Inferior parietal cortex (tissue), 1 donor: Measurements from ENCODE around the gene DPF3.

Source experiments
- DNase-seq: peaks from one replicate; pipeline ENCODE4 v3.0.0-alpha.2; 2016; ENCODE audit errors: extremely low spot score

The DPF3 gene

DNA sequence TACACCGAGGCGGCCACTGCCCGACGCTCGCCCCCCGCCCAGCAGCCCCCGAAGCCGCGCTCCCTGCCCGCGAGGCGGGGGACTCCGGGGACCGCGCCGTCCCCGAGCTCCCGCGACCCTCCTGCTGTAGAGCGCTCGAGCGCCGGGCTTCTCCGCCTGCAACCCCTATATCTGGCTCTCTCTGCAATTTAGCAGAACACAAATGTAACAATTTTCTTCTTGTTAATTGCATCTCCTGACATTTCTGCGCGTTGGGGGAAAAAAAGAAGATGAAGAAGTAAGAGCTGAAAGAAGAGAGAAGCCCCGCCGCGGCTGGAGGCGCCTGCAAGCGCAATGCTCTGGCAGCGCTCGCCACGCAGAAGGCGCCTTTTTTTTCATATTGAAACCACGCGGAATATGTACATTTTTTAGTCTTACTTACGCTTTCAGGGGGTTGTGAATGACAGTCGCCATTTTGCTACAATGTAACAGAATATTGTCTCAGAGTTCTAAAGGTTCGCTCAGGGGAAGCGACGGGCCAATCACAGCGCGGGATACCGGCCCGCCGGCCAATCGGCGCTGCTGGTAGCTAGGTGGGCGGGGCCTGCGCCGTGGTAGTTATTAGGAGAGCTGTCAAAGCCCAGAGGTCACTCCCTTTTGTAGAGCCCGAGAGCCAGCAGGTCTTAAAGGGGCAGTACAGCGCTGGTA, at the start of gene DPF3:
TSS of gene DPF3 (minus strand) at position 466 of the 687 bp plus-strand sequence. CDS start at position 453, 13 bp downstream.
- DNase-seq: peak; percentile 95

DNA sequence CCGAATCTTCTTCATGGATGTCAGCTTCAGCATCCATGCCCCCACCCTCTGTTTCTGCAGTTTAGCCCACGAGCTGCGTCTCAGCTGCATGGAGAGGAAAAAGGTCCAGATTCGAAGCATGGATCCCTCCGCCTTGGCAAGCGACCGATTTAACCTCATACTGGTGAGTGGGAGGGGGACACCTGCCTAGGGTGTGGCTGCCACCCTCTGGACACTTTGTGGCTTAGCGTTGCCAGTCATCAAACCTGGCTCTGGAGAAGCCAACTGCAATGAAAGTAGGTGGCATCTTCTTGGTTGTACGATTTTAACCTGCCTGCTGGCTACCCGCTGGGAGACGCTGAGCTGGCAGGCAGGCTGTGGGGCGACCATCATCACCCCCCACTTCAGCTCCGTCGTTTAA, 49.0 kb upstream of the DPF3 start:
- no peak for DNase-seq

GRCh38 chr14:72941286-72941985, 47.5 kb upstream of the DPF3 start:
- peak; percentile 22 for DNase-seq

GRCh38 chr14:72939630-72940029, 45.7 kb upstream of the DPF3 start:
- no peak for DNase-seq

DNA sequence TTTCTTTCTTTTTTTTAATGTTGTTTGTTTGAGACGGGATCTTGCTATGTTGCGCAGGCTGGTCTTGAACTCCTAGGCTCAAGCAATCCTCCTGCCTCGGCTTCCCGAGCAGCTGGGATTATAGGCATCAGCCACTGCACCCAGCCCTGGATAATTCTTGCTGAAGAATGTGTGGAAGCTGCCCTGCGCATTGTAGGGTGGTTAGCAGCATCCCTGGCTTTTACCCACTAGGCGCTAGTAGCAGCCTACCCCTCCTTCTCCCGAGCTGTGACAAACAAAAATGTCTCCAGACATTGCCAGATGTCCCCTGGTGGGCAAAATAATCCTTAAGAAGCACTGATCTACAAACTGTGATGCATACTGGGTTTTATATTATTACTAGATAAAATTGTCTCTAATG, 39.0 kb upstream of the DPF3 start:
- DNase-seq: no peak

DNA sequence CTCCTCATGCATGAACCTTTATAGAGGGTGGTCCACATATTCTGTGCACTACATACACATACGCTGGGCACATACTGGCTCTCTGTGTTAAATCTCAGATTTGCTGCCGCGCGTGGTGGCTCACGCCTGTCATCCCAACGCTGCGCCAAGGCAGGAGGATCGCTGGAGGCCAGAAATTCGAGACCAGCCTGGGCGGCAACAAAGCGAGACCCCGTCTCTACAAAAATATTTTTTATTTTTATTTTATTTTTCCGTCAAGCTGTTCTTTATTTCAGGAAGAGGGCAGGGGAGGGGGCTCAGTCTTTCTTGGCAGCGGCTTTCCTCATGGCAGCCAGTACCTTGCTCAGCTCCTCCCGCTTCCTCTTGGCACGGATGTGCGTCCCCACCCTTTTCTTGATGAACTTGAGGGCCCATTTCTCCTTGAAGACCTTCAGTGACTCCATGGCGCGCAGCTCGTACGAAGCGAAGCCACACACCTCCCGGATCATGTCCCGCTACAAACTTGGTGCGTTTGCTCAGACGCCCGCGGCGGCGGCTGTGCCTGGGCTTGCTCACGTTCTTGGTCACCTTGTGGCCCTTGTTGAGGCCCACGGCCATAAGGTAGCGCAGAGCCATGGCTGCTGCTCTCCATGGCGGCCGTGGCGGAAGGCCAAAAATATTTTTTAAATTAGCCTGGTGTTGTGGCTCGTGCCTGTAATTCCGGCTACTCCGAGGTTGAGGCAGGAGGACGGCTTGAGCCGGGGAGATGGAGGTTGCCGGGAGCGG, 35.6 kb upstream of the DPF3 start:
- DNase-seq: no peak

- DNase-seq: no peak
Measured at GRCh38 chr14:72928872-72929271, 35.0 kb upstream of the DPF3 start.

- peak; percentile 95 for DNase-seq
Measured at GRCh38 chr14:72926292-72927028, 32.6 kb upstream of the DPF3 start, which contains the start of gene DCAF4. DCAF4 (plus strand) TSS chr14:72926464; CDS start chr14:72937979, 11,515 bp downstream.

DNA sequence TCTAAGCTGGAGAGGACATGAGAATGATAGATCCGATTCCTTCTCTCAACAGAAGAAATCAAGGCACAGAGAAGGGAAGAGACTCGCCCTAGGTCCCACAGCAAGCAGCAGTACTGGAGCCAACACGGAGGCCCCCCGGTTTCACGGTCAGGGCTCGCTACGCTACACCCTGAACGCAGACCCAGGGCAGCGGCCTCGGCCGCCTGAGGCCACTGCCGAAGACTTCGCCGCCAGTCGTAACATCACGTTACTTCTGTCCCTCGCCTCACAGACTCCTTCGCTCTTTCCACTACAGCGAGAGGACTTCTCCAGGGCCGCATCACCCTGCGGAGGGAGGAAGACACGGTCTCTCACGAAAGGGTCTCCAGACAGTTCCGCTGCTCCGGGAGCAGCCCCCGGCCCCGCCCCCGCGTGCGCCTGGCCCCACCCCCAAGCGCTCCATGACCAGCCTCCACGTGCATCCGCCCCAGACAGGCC, 32.0 kb upstream of the DPF3 start:
- no peak for DNase-seq

- no peak for DNase-seq
Measured at GRCh38 chr14:72925171-72925759, 31.4 kb upstream of the DPF3 start.

- no peak for DNase-seq
Measured at GRCh38 chr14:72924337-72924736, 30.4 kb upstream of the DPF3 start.

DNA sequence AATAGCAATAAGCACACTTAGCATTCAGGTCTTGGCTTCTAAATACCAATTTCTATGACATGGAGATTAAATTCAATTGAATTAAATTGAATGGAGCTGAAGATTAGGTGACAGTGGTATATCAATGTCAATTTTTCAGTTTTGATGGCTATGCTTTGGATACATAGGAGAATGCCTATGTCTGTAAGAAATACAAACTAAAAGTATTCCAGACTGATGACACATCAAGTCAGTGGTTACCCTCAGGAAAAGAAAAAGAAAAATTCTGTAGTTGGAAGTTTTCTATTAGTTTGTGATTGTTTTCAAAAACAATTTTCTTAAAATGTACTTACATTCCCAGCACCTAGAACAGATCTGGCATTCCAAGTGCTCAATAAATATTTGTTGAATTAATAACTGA, 27.5 kb upstream of the DPF3 start:
- no peak for DNase-seq

- DNase-seq: no peak
Measured at GRCh38 chr14:72920008-72920407, 26.1 kb upstream of the DPF3 start.

GRCh38 chr14:72917094-72917802, 23.3 kb upstream of the DPF3 start:
- no peak for DNase-seq

DNA sequence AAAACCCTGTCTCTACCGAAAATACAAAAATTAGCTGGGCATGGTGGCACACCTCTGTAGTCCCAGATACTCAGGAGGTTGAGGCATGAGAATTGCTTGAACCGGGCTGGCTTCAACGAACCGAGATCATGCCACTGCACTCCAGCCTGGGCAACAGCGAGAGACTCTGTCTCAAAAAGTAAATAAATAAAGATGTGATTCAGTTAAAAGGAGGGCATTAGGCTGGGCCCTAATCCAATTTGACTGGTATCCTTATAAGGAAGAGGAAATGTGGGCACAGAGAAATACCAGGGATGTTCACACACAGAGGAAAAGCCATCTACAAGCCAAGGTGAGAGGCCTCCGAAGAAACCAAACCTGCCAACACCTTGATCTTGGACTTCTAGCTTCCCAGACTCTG, 22.3 kb upstream of the DPF3 start:
- no peak for DNase-seq

DNA sequence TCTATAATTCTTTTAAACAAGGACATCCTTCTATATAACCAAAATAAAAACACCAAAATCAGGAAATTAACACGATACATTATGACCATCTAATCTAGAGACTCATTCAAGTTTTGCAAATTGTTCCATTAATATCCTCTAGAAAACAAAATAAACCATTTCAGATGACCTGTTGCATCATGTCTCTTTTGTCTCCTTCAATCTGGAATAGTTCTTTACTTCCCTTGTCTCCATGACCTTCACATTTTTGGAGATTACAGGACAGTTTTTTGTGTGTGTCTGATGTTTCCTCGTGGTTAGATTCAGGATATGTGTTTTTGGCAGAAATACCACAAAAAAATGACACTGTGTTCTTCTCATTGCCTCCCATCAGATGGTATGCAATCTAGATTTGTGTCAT, 19.9 kb upstream of the DPF3 start:
- no peak for DNase-seq

GRCh38 chr14:72909163-72909562, 15.3 kb upstream of the DPF3 start:
- no peak for DNase-seq

- DNase-seq: no peak
Measured at GRCh38 chr14:72907886-72908285, 14.0 kb upstream of the DPF3 start.

DNA sequence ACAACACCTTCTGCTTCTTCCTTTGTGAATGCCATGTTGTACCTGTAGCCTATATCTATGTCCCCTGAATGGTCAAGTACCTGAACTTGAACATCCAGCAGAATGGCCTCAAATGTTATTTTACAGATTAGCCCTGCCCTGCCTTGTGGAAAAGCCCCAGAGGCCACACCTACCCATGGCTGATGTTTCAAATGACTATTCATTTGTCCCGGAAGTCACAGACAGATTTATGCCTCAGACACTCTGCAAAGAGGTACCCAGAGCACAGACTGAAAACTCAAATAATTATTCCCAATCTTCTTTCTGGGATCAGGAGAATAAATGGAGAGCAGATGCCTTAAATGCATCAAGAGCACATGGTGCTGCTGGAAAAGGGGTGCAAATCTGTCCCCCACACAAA, 13.0 kb upstream of the DPF3 start:
- no peak for DNase-seq

GRCh38 chr14:72906316-72906715, 12.4 kb upstream of the DPF3 start:
- DNase-seq: no peak
